Ramos (cell line): ENCODE data around the gene SHFL.

Experiments
- in situ Hi-C: fragments of 300-500 bp; cut with MboI; formaldehyde crosslinking; loops from one replicate; pipeline ENCODE4 v1.14.3; 2022; ENCODE audit warnings: low sequenced_read_pairs; ENCODE audit not compliant: unreplicated experiment

Gene SHFL

DNA sequence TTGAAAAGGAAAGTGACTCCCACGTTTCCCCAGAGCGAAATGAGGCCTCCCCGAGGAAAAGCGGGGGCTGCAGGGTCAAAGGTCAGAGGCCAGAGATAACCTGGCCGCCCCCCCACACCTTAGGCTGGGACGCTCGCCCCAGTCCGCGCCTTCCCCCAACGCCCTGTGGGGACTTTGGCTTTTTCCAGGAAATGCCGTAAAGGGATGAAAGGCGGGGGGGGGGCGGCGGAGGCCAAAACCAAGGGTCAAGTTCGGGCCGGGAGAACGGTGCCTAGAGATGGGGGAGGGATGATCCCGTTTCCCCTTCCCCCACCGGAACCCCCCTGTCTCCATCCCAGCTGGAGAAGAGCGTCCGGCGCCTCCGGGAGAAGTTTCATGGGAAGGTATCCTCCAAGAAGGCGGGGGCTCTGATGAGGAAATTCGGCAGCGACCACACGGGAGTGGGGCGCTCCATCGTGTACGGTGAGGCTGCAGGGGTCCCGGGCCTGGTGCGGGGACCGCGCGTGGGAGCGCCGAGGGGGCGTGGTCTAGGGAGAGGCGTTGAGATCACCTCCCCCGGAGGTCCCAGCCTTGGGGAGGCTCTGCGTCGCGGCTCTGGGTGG lies 575 bp downstream of the SHFL start:
- in situ Hi-C loops, result no loop called here

- in situ Hi-C loops, result no loop called here
Measured at GRCh38 chr19:10087296-10088061, 1.4 kb downstream of the SHFL start.

DNA sequence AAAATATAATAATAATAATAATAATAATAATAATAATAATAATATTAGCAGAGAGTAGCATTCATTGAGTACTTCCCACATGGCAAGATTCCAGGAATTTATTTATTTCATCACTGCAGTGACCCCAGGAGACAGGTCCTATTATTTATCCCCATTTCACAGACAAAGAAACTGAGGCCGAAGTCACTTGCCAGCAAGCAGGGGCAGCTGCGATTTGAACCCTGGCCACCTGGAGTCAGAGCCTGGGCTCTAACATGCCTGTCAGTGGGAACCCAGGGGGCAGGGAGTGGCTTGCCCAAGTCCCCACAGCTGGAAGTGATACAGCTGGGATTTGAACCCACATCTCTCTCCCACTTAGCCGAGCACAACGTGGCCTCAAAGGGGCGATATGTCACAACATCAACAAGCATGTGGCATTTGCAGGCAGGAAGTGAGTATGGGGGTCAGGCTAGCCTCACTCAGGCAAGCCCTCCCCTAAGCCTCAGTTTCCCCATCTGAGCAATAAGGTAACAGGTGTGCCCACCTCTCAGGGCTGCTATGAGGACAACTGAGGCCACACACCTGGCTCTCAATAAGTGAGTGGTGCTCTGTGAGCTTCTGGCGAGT lies 2.9 kb downstream of the SHFL start:
- in situ Hi-C loops, result no loop called here

- in situ Hi-C loops, result no loop called here
Measured at GRCh38 chr19:10089801-10090375, 3.8 kb downstream of the SHFL start.

- in situ Hi-C loops, result no loop called here
Measured at GRCh38 chr19:10091370-10091687, 5.2 kb downstream of the SHFL start.

DNA sequence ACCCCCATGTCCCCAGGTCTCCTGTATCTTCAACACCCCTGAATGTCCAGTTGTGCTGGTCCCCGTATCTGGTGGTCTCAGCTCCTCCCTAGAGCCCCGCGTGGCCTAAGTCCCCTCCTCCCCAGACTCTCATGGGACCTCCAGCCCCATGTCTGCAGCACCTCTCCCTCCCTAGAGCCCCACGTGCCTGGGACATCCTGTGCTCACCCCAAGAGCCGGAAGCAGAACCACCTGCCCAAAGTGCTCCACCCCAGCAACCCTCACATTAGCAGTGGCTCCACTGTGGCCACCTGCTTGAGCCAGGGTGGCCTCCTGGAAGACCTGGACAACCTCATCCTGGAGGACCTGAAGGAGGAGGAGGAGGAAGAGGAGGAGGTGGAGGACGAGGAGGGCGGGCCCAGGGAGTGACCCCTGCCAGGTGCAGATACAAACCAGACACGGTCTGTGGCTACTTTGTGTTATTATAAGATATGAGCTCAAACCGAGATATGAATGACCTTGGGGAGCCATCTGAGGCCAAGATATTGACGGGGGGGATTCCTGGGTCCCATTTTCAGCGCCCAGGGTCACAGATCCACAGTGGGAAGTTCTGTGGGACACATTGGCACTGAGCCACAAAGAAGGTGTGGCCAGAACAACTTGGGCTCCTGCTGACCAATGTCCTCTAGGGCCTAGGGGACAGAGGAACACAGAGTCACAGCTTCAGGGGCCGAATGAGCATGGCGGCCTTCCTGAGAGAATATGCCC lies 6.0 kb downstream of the SHFL start:
- in situ Hi-C loops, result no loop called here

- in situ Hi-C loops, result no loop called here
Measured at GRCh38 chr19:10092648-10093294, 6.7 kb downstream of the SHFL start.

DNA sequence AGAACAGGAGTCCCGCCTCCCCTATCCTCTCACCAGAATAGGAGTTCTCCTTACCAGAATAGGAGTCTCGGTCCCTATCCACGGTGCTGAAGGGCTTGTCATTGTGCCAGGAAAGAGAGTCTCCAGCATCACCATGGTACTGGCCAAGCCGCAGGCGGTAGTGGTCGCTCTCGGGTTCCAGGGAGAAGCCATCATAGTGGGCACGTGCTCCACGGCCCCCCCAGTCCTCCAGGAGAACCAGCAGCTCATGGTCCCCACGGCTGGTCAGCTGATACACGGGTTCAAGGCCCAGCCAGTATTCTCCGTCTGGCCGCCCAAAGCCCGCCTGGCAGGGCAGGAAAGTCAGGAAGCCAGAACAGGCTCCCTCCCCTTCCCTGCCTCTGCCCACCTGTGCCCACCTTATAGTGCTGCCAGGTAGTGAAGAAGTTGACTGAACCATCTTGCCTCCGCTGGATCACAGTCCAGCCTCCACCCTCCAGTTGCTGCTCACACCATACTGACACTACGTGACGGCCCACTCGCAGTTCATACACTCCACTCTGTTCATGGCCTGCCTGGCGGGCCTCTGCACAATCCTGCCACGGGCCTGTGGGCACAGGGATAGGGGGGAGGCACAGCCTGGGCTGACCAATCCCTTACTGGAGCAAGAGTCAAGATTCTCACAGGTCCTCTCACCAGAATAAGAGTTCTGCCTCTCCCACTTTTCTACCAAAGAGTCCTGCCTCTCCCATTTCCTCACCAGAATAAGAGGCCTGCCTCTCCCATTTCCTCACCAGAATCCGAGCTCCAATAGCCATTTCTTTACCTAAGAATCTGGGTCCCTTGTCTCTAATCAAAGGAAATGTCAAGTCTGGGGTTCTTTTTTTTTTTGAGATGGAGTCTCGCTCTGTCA lies 7.4 kb downstream of the SHFL start:
- in situ Hi-C loops, result no loop called here

GRCh38 chr19:10095622-10095947 lies 9.5 kb downstream of the SHFL start:
- in situ Hi-C loops, result no loop called here

- in situ Hi-C loops, result no loop called here
Measured at GRCh38 chr19:10095948-10096614, 10.0 kb downstream of the SHFL start.

- in situ Hi-C loops, result no loop called here
Measured at GRCh38 chr19:10096615-10096963, 10.5 kb downstream of the SHFL start.

DNA sequence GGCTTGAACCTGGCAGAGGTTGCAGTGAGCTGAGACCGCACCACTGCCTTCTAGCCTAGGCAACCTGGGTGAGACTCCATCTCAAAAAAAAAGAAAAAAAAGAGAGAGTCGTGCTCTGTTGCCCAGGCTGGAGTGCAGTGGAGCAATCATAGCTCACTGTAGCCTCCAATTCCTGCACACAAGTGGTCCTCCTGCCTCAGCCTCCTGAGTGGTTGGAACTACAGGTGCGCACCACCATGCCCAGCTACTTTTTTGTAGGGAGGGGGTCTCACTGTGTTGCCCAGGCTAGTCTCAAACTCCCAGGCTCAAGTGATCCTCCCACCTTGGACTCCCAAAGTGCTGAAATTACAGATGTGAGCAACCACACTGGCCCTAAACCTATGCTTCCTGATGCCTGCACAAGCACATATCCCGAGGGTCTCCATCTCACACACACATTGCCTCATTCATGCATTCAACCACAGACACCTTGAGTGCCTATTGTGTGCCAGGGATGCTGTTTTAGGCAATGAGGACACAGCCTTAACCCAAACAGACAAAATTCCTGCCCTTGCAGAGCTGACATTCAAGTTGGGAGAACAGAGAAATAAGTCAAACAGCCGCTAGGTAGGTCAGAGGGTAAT lies 14.2 kb downstream of the SHFL start:
- in situ Hi-C loops, result no loop called here

GRCh38 chr19:10102787-10103236 lies 16.7 kb downstream of the SHFL start:
- in situ Hi-C loops, result no loop called here

DNA sequence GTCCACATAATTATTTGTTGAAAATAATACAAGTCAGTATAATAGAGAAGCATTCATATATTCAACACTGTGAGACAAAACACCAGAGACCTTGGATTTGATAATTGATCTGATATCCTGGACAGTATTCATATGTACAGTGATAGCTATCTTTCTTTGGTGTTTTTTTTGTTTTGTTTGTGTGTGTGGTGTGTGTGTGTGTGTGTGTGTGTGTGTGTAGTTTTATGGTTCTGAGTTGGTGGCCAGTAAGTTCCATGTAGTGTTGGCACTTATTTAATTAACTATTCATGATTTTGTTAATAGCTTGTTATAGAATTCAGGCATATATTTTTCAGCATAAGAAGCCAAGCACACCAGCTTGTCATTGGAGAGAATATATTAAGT lies 18.0 kb downstream of the SHFL start:
- in situ Hi-C loops, result no loop called here

GRCh38 chr19:10104665-10105508 lies 18.8 kb downstream of the SHFL start:
- in situ Hi-C loops, result no loop called here

DNA sequence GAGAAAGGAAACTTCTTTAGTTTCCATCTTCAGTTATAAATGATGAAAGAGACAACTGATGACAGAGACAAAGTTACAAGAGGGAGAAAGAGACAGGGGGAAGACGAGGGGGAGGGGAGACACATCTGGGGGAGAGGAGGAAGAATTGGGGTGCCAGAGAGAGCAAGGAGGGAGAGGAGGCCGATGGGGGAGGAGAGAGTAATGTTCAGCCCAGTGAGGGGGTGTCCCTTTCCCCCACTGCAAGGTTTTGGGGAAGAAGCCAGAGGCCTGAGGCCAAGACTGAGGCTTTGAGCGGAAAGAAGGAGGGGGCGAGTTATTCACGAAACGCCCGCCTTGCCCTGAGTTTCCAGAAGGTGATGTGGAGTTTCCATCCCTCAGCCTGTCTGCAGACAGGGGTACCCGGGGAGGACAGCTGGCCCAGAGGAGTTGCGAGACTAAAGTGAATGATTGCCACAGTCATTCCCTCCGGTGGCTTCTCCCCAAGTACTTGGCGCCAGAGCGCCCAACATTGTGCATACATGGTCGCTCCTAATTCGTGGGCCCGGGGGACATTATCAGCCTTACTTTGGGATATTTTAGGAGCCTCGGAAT lies 19.5 kb downstream of the SHFL start:
- in situ Hi-C loops, result no loop called here
